Uterus (tissue), 2 donors: Measurements from ENCODE around the gene NASP.

Experiments
- CTCF ChIP-seq, 4 experiments: fragments of 200-600 bp in 2 of 4; fragments of 450-650 bp in 2 of 4; sonication (generic) in 2 of 4; IDR thresholded peaks; one replicate each; pipeline ENCODE4 v1.5.1; 2016 to 2019; ENCODE audit warnings: antibody characterized with exemption in 4 of 4, mild to moderate bottlenecking in 2 of 4, moderate library complexity in 1 of 4
- POLR2A ChIP-seq, 2 donors: fragments of 450-650 bp; IDR thresholded peaks; one replicate each; pipeline ENCODE4 v1.6.1; 2016; ENCODE audit warnings: antibody characterized with exemption in 2 of 2, mild to moderate bottlenecking in 1 of 2, moderate library complexity in 1 of 2

GRCh38 chr1:45644661-45645060 is 60.8 kb downstream of the NASP start:
- TF ChIP-seq CTCF (IDR thresholded peaks at IDR 0.05) (no peak), POLR2A (IDR thresholded peaks at IDR 0.05) (no peak)
